HG03175 (cell line): ENCODE data around the gene PRPF39.
"Not testable (repeated sequence)": the region's sequence is repeated elsewhere in the genome, so short reads cannot be mapped to it uniquely, and the experiment has no call there.

ENCODE experiments used
- ATAC-seq: cut with Tn5 transposase; IDR thresholded peaks from one replicate; pipeline ENCODE4 v1.9.1; 2021; ENCODE audit warnings: mild to moderate bottlenecking, moderate library complexity; ENCODE audit not compliant: unreplicated experiment

PRPF39 gene

GRCh38 chr14:45081096-45081495 lies 2.8 kb upstream of the PRPF39 start:
- ATAC-seq: not testable (repeated sequence)

DNA sequence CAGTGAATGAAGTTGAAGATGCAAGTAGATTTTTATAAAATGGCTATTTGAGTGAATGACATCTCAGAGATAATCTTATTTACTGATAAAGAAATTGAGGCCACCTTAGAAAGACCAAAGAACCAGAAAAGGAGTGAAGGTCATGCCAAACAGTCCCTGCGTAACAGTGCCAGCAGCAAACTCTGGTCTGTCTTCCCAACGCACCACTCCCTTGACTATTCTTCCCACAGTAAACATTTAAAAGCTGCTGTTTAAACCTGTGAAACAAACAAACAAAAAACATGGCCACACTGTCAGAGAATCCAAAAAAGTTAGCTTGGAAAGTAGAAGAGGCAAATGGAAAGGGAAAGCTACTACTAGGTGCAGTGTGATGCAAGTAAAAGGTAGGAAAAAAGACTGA lies 1.5 kb upstream of the PRPF39 start:
- no peak for ATAC-seq

DNA sequence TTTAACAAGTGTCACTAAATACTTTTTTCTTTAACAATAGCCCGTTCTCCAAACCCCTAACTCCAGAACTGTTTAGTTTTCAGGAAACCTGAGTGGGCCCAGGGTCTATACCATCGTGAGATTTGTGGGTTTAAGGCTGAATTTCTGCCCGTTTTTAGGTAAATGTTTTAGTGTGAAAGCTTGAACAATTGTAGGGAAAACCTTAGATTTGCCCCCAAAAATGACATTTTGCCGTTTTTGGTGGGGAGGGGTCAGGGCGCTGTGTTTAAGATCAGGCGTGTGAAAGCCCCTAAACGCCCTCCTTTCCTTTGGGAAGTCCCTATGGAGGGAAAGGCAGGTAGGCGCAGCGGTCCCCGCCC lies 320 bp upstream of the PRPF39 start:
- peak; percentile 8 for ATAC-seq

DNA sequence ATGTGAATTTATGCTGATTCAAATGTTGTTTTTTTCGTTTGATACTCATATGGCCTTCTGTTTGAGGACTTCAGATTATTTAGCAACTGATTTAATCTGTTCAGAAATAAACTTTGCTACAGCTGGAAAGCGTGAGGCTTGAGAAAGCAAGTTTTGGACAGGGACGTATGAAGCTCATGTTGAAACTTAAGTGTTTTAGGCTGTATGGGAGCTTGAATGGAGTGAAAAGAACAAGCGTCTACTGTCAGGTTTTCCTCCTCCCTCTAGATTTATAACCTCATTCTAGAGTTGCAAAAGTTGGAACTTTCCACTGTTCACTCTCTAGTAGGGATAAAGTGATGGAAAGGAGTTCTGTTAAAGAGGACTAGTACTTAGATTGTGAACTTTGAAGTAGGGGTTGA lies 1.0 kb downstream of the PRPF39 start:
- no peak for ATAC-seq

- ATAC-seq: peak; percentile 82
Observed at GRCh38 chr14:45089813-45090212, 5.9 kb downstream of the PRPF39 start.

GRCh38 chr14:45091710-45092109 lies 7.8 kb downstream of the PRPF39 start:
- ATAC-seq: no peak

DNA sequence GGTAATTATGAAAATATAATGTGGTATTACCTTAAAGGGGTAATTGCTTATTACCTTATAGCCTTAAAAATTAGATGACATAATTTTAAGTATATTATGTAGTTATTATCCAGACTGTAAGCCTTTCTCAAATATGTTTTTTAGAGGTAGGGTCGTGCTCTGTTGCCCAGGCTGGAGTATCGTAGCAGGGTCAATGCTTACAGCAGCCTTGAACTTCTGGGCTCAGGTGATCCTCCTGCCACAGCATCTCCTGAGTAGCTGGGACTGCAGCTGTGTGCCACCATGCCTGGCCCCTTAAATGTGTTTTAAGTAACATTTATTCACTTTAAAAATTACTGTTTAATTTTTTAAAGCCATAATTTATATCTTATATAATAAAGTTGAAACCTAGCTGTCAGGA lies 10.4 kb downstream of the PRPF39 start:
- no peak for ATAC-seq

- ATAC-seq: no peak
Observed at GRCh38 chr14:45095143-45095542, 11.2 kb downstream of the PRPF39 start.

GRCh38 chr14:45096218-45096617 lies 12.3 kb downstream of the PRPF39 start:
- no peak for ATAC-seq

- ATAC-seq: no peak
Observed at GRCh38 chr14:45103806-45104205, 19.9 kb downstream of the PRPF39 start.

GRCh38 chr14:45104561-45104960 lies 20.6 kb downstream of the PRPF39 start:
- no peak for ATAC-seq

GRCh38 chr14:45112896-45113781 lies 29.2 kb downstream of the PRPF39 start:
- no peak for ATAC-seq

DNA sequence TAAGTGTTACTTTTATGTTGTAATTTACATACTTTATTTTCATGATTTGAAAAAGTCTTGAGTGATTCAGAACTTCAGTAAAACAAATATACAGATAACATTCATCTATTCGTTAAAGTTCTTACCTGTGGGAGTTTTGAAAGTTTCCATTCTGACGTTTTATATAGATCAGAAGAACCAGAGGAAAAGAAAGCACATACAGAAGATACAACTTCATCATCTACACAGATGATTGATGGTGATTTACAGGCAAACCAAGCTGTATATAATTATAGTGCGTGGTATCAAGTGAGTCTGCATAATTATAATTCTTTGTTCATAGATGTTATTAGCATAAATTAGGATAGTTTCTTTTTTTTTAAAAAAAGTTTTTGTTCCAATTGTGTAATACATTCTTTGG lies 30.4 kb downstream of the PRPF39 start:
- no peak for ATAC-seq

- ATAC-seq: no peak
Observed at GRCh38 chr14:45118594-45118993, 34.7 kb downstream of the PRPF39 start.

GRCh38 chr14:45120096-45120495 lies 36.2 kb downstream of the PRPF39 start:
- ATAC-seq: no peak

DNA sequence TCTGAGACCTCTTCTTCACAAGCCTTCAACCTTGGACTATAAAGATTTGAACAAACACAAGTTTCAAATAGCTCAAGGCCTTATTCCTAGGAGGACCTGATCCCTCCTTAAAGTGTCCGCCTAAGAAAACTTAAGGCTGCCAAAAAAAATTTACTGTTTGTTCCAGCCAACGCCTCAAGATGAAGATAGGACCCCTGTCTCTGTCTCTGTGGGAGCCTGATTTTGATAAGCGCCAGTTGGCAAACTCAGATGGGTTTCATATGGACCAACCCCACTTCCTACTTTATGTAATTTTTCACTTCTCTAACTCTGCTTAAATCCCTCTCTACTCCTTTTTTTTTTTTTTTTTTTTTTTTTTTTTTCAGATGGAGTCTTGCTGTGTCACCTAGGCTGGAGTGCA lies 39.4 kb downstream of the PRPF39 start:
- no peak for ATAC-seq

GRCh38 chr14:45125754-45126153 lies 41.8 kb downstream of the PRPF39 start:
- no peak for ATAC-seq

GRCh38 chr14:45128963-45129629 lies 45.2 kb downstream of the PRPF39 start:
- no peak for ATAC-seq

- no peak for ATAC-seq
Observed at GRCh38 chr14:45133683-45134050, 49.8 kb downstream of the PRPF39 start.

- ATAC-seq: peak; percentile 89
Observed at GRCh38 chr14:45134051-45134958, 50.4 kb downstream of the PRPF39 start, which contains the start of gene FKBP3. TSS of gene FKBP3 (minus strand) at chr14:45134481. CDS start at chr14:45134456, 25 bp downstream.

DNA sequence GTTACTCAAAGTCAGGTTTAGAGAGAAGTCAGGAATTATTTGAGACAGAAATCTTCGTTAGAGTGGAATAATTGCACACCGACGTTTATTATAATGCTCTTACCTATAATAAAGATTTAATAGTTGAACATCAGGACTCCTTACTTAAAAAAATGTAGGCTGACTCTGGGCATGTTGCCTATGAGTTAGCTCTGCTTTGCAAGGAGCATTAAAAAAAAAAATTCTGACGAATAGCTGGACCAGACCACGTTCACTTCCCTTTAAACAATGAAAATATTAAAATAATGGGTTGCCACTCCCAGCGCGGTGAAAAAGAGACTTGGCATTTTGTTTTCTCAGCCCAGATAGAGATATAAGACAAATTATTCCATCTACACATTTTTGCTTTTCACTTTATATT lies 51.2 kb downstream of the PRPF39 start:
- ATAC-seq: no peak
